CD4-positive, CD25-positive, alpha-beta regulatory T cell (primary cell): ENCODE data around the gene KAZN. TPM values are rescaled to one million over a fixed set of nuclear protein-coding genes. Genes with fewer than 3 reads are reported as not detected.

Experiments
- ATAC-seq, 2 donors: fragments of 150-1000 bp; cut with Tn5 transposase; one replicate each; pipeline ENCODE4 v1.10.0; 2021; ENCODE audit warnings: low read depth in 2 of 2, moderate number of reproducible peaks in 2 of 2, moderate library complexity in 1 of 2
- DNase-seq, 3 donors: peaks; one replicate each; pipeline versions ENCODE4 v3.0.0 to v3.0.0-alpha.2; 2012 to 2022; ENCODE audit warnings: mixed read lengths in 1 of 3
- H3K27ac ChIP-seq: one replicate; pipeline ENCODE4 v1.7.0; 2013; ENCODE audit warnings: mild to moderate bottlenecking, low read length; ENCODE audit not compliant: insufficient read depth, poor library complexity, severe bottlenecking
- H3K27me3 ChIP-seq: one replicate; pipeline ENCODE4 v1.7.0; 2013; ENCODE audit warnings: low read length; ENCODE audit not compliant: control insufficient read depth, insufficient read depth
- H3K36me3 ChIP-seq: one replicate; pipeline ENCODE4 v1.7.0; 2013; ENCODE audit warnings: mild to moderate bottlenecking, low read length, moderate library complexity; ENCODE audit not compliant: control insufficient read depth, insufficient read depth
- H3K4me1 ChIP-seq: 2 replicates; pipeline ENCODE4 v1.7.0; 2013; ENCODE audit warnings: mild to moderate bottlenecking, low read length; ENCODE audit not compliant: insufficient read depth, control insufficient read depth, poor library complexity, severe bottlenecking
- H3K4me3 ChIP-seq: one replicate; pipeline ENCODE4 v1.7.0; 2013; ENCODE audit warnings: low read depth, mild to moderate bottlenecking, low read length, moderate library complexity
- H3K9me3 ChIP-seq, 2 experiments: 1 replicate in 1 of 2; 2 replicates in 1 of 2; pipeline ENCODE4 v1.7.0; 2013; ENCODE audit warnings: low read length in 2 of 2, mild to moderate bottlenecking in 1 of 2, moderate library complexity in 1 of 2; ENCODE audit not compliant: control insufficient read depth in 2 of 2
- H3K27ac Mint-ChIP-seq, 3 donors: one replicate each; pipeline ENCODE4 v1.8.0; 2020 to 2022; ENCODE audit warnings: mild to moderate bottlenecking in 3 of 3, mixed read lengths in 3 of 3, moderate library complexity in 2 of 3
- H3K27me3 Mint-ChIP-seq: one replicate; pipeline ENCODE4 v1.8.0; 2022; ENCODE audit warnings: mild to moderate bottlenecking, mixed read lengths
- H3K36me3 Mint-ChIP-seq: one replicate; pipeline ENCODE4 v1.8.0; 2020; ENCODE audit warnings: mixed read lengths
- H3K4me1 Mint-ChIP-seq, 4 donors: one replicate each; pipeline ENCODE4 v1.8.0; 2020 to 2022; ENCODE audit warnings: mixed read lengths in 4 of 4, mild to moderate bottlenecking in 1 of 4
- H3K4me3 Mint-ChIP-seq, 4 donors: one replicate each; pipeline ENCODE4 v1.8.0; 2020 to 2022; ENCODE audit warnings: mild to moderate bottlenecking in 4 of 4, mixed read lengths in 4 of 4, moderate library complexity in 3 of 4
- H3K9me3 Mint-ChIP-seq, 7 donors: one replicate each; pipeline ENCODE4 v1.8.0; 2020 to 2022; ENCODE audit warnings: mixed read lengths in 7 of 7, mild to moderate bottlenecking in 3 of 7, moderate library complexity in 2 of 7
- polyA plus RNA-seq, 4 donors: library from polyadenylated mRNA; unstranded; fragments of 300-500 nt; fragmentation: Illumina TruSeq; gene quantifications; one replicate each; pipeline ENCODE4 v1.2.3, GENCODE V29; 2021
- total RNA-seq: library from RNA; stranded (reverse); gene quantifications from one replicate; pipeline ENCODE4 v1.2.3, GENCODE V29; 2022

Gene KAZN
- total and polyA plus RNA-seq, 5 donors from 2014 or later, result not detected

- ATAC-seq (no peak), DNase-seq (no peak)
- Histone ChIP-seq H3K27ac (no peak overlapping the region), H3K36me3 (no peaks in the 10 kb centered on the region), H3K9me3 (no peaks in the 10 kb centered on the region), H3K4me1 (no peaks in the 10 kb centered on the region), H3K4me3 (no peak overlapping the region), H3K27me3 (no peaks in the 10 kb centered on the region)
- Mint-ChIP-seq H3K9me3 (peaks cover 0 to 2% (median 0%) of the 10 kb centered on the region in 7 donors), H3K27ac (no peak overlapping the region), H3K4me3 (no peak overlapping the region), H3K27me3 (peaks cover 5% of the 10 kb centered on the region), H3K36me3 (no peaks in the 10 kb centered on the region), H3K4me1 (no peaks in the 10 kb centered on the region)
These were observed 389.5 kb downstream of the KAZN start for GRCh38 chr1:14987829-14988603.

- H3K27ac ChIP-seq, result no peak overlapping the region
- ATAC-seq (no peak), DNase-seq (no peak)
- Mint-ChIP-seq H3K9me3 (peaks cover 0 to 2% (median 0%) of the 10 kb centered on the region in 7 donors), H3K4me3 (no peak overlapping the region), H3K4me1 (no peaks in the 10 kb centered on the region), H3K36me3 (no peaks in the 10 kb centered on the region), H3K27me3 (peaks cover 5% of the 10 kb centered on the region), H3K27ac (no peak overlapping the region)
- no peak overlapping the region for H3K4me3 ChIP-seq
- no peaks in the 10 kb centered on the region for H3K9me3 ChIP-seq
- H3K4me1 ChIP-seq, result no peaks in the 10 kb centered on the region
- no peaks in the 10 kb centered on the region for H3K27me3 ChIP-seq
- no peaks in the 10 kb centered on the region for H3K36me3 ChIP-seq
These were observed 390.2 kb downstream of the KAZN start for GRCh38 chr1:14988636-14989035.

GRCh38 chr1:14989931-14990728 lies 391.6 kb downstream of the KAZN start:
- no peaks in the 10 kb centered on the region for H3K36me3 ChIP-seq
- H3K4me3 Mint-ChIP-seq, result no peak overlapping the region
- H3K27ac Mint-ChIP-seq, result no peak overlapping the region
- H3K4me3 ChIP-seq, result no peak overlapping the region
- no peaks in the 10 kb centered on the region for H3K4me1 ChIP-seq
- no peaks in the 10 kb centered on the region for H3K27me3 ChIP-seq
- DNase-seq, result no peak
- no peaks in the 10 kb centered on the region for H3K4me1 Mint-ChIP-seq
- ATAC-seq, result no peak
- no peak overlapping the region for H3K27ac ChIP-seq
- H3K36me3 Mint-ChIP-seq, result no peaks in the 10 kb centered on the region
- H3K27me3 Mint-ChIP-seq, result no peaks in the 10 kb centered on the region
- peaks cover 0 to 2% (median 0%) of the 10 kb centered on the region in 7 donors for H3K9me3 Mint-ChIP-seq
- no peaks in the 10 kb centered on the region for H3K9me3 ChIP-seq

- ATAC-seq (no peak), DNase-seq (no peak)
- Mint-ChIP-seq H3K4me3 (no peak overlapping the region), H3K27ac (no peak overlapping the region), H3K36me3 (no peaks in the 10 kb centered on the region), H3K27me3 (no peaks in the 10 kb centered on the region), H3K9me3 (no peaks in the 10 kb centered on the region), H3K4me1 (no peaks in the 10 kb centered on the region)
- Histone ChIP-seq H3K4me1 (no peaks in the 10 kb centered on the region), H3K4me3 (no peak overlapping the region), H3K36me3 (no peaks in the 10 kb centered on the region), H3K27me3 (no peaks in the 10 kb centered on the region), H3K27ac (no peak overlapping the region), H3K9me3 (no peaks in the 10 kb centered on the region)
These were observed 394.9 kb downstream of the KAZN start for GRCh38 chr1:14993414-14993813.

GRCh38 chr1:14994148-14994547 lies 395.7 kb downstream of the KAZN start:
- no peaks in the 10 kb centered on the region for H3K9me3 Mint-ChIP-seq
- Histone ChIP-seq H3K4me1 (no peaks in the 10 kb centered on the region), H3K4me3 (no peak overlapping the region), H3K27ac (no peak overlapping the region), H3K27me3 (no peaks in the 10 kb centered on the region), H3K36me3 (no peaks in the 10 kb centered on the region), H3K9me3 (no peaks in the 10 kb centered on the region)
- H3K4me3 Mint-ChIP-seq, result no peak overlapping the region
- DNase-seq (no peak), ATAC-seq (no peak)
- no peaks in the 10 kb centered on the region for H3K27me3 Mint-ChIP-seq
- no peaks in the 10 kb centered on the region for H3K4me1 Mint-ChIP-seq
- no peaks in the 10 kb centered on the region for H3K36me3 Mint-ChIP-seq
- H3K27ac Mint-ChIP-seq, result no peak overlapping the region

- Histone ChIP-seq H3K36me3 (no peaks in the 10 kb centered on the region), H3K4me3 (no peak overlapping the region), H3K27me3 (no peaks in the 10 kb centered on the region), H3K9me3 (no peaks in the 10 kb centered on the region), H3K27ac (no peak overlapping the region), H3K4me1 (no peaks in the 10 kb centered on the region)
- DNase-seq (no peak), ATAC-seq (no peak)
- Mint-ChIP-seq H3K27ac (no peak overlapping the region), H3K4me3 (no peak overlapping the region), H3K4me1 (no peaks in the 10 kb centered on the region), H3K27me3 (no peaks in the 10 kb centered on the region), H3K9me3 (no peaks in the 10 kb centered on the region), H3K36me3 (no peaks in the 10 kb centered on the region)
These were observed 396.5 kb downstream of the KAZN start for GRCh38 chr1:14994841-14995437.

GRCh38 chr1:14996133-14997050 lies 397.9 kb downstream of the KAZN start:
- H3K4me3 ChIP-seq, result no peak overlapping the region
- H3K27ac ChIP-seq, result no peak overlapping the region
- H3K27me3 Mint-ChIP-seq, result no peaks in the 10 kb centered on the region
- DNase-seq (no peak), ATAC-seq (no peak)
- no peaks in the 10 kb centered on the region for H3K4me1 Mint-ChIP-seq
- no peaks in the 10 kb centered on the region for H3K36me3 ChIP-seq
- H3K27ac Mint-ChIP-seq, result no peak overlapping the region
- H3K9me3 Mint-ChIP-seq, result no peaks in the 10 kb centered on the region
- no peak overlapping the region for H3K4me3 Mint-ChIP-seq
- no peaks in the 10 kb centered on the region for H3K4me1 ChIP-seq
- no peaks in the 10 kb centered on the region for H3K36me3 Mint-ChIP-seq
- H3K27me3 ChIP-seq, result no peaks in the 10 kb centered on the region
- H3K9me3 ChIP-seq, result no peaks in the 10 kb centered on the region
